H9 (cell line): ENCODE data around the gene CCDC180. TPM values are rescaled to one million over a fixed set of nuclear protein-coding genes. Genes with fewer than 3 reads are reported as not detected.

Experiments used
- DNase-seq: peaks from one replicate; pipeline ENCODE4 v3.0.0-alpha.2; 2017
- H2AFZ ChIP-seq: one replicate; pipeline ENCODE4 v1.6.1; 2013; ENCODE audit warnings: mild to moderate bottlenecking, low read length, control low read depth, moderate library complexity
- H2AK5ac ChIP-seq: 2 replicates; pipeline ENCODE4 v1.6.1; 2013; ENCODE audit warnings: low read length, control low read depth, mixed read lengths; ENCODE audit not compliant: insufficient read length
- H2BK120ac ChIP-seq: one replicate; pipeline ENCODE4 v1.6.1; 2013; ENCODE audit warnings: low read depth, mild to moderate bottlenecking, low read length, control low read depth, inconsistent platforms; ENCODE audit not compliant: poor library complexity, severe bottlenecking
- H2BK12ac ChIP-seq: 2 replicates; pipeline ENCODE4 v1.6.1; 2013; ENCODE audit warnings: low read length, control low read depth, mixed read lengths, low read depth; ENCODE audit not compliant: insufficient read length
- H2BK15ac ChIP-seq: 2 replicates; pipeline ENCODE4 v1.6.1; 2013; ENCODE audit warnings: low read depth, low read length, control low read depth
- H2BK20ac ChIP-seq: one replicate; pipeline ENCODE4 v1.6.1; 2013; ENCODE audit warnings: low read depth, mild to moderate bottlenecking, low read length, control low read depth, inconsistent platforms; ENCODE audit not compliant: poor library complexity, severe bottlenecking
- H2BK5ac ChIP-seq: 2 replicates; pipeline ENCODE4 v1.6.1; 2013; ENCODE audit warnings: low read length, control low read depth, mixed read lengths; ENCODE audit not compliant: insufficient read length
- H3K14ac ChIP-seq: 2 replicates; pipeline ENCODE4 v1.6.1; 2013; ENCODE audit warnings: low read length, control low read depth; ENCODE audit not compliant: insufficient read depth
- H3K18ac ChIP-seq: 2 replicates; pipeline ENCODE4 v1.6.1; 2013; ENCODE audit warnings: low read depth, mild to moderate bottlenecking, mixed read lengths, low read length, control low read depth; ENCODE audit not compliant: insufficient read length
- H3K23ac ChIP-seq: 2 replicates; pipeline ENCODE4 v1.6.1; 2013; ENCODE audit warnings: low read length, control low read depth, mixed read lengths, low read depth; ENCODE audit not compliant: insufficient read length
- H3K23me2 ChIP-seq: 2 replicates; pipeline ENCODE4 v1.6.1; 2013; ENCODE audit warnings: low read depth, mild to moderate bottlenecking, mixed read lengths, low read length, control low read depth; ENCODE audit not compliant: insufficient read length, poor library complexity, severe bottlenecking
- H3K27ac ChIP-seq: 2 replicates; pipeline ENCODE4 v1.5.1; 2013; ENCODE audit warnings: low read length, control low read depth, mixed read lengths, low read depth; ENCODE audit not compliant: insufficient read length
- H3K27me3 ChIP-seq: 2 replicates; pipeline ENCODE4 v1.6.1; 2013; ENCODE audit warnings: low read length, control low read depth, inconsistent platforms; ENCODE audit not compliant: insufficient read depth
- H3K4ac ChIP-seq: 2 replicates; pipeline ENCODE4 v1.6.1; 2013; ENCODE audit warnings: low read depth, mild to moderate bottlenecking, control low read depth, inconsistent platforms, low read length, moderate library complexity
- H3K4me1 ChIP-seq: 2 replicates; pipeline ENCODE4 v1.6.1; 2013; ENCODE audit warnings: low read length, control low read depth, inconsistent platforms; ENCODE audit not compliant: insufficient read depth
- H3K4me2 ChIP-seq: 2 replicates; pipeline ENCODE4 v1.6.1; 2013; ENCODE audit warnings: low read length, control low read depth, mixed read lengths; ENCODE audit not compliant: insufficient read length, insufficient read depth
- H3K56ac ChIP-seq: 2 replicates; pipeline ENCODE4 v1.6.1; 2013; ENCODE audit warnings: low read depth, mild to moderate bottlenecking, mixed read lengths, low read length, control low read depth; ENCODE audit not compliant: insufficient read length
- H3K79me1 ChIP-seq: 2 replicates; pipeline ENCODE4 v1.6.1; 2013; ENCODE audit warnings: low read depth, mild to moderate bottlenecking, moderate library complexity, low read length, control low read depth, inconsistent platforms; ENCODE audit not compliant: insufficient read depth, poor library complexity, severe bottlenecking
- H3K79me2 ChIP-seq: 2 replicates; pipeline ENCODE4 v1.6.1; 2013; ENCODE audit warnings: low read length, control low read depth, inconsistent platforms; ENCODE audit not compliant: insufficient read depth
- H3K9ac ChIP-seq: 2 replicates; pipeline ENCODE4 v1.6.1; 2013; ENCODE audit warnings: low read length, control low read depth, mixed read lengths; ENCODE audit not compliant: insufficient read length; ENCODE audit errors: extremely low read depth
- H3K9me3 ChIP-seq: one replicate; pipeline ENCODE4 v1.6.1; 2013; ENCODE audit warnings: low read depth, low read length, inconsistent platforms; ENCODE audit not compliant: control insufficient read depth
- H3T11ph ChIP-seq: one replicate; pipeline ENCODE4 v1.6.1; 2013; ENCODE audit warnings: mild to moderate bottlenecking, low read length, control low read depth, inconsistent platforms
- H4K20me1 ChIP-seq: one replicate; pipeline ENCODE4 v1.6.1; 2013; ENCODE audit not compliant: control insufficient read depth, insufficient read length, insufficient read depth
- H4K5ac ChIP-seq: 2 replicates; pipeline ENCODE4 v1.6.1; 2013; ENCODE audit warnings: low read depth, mild to moderate bottlenecking, mixed read lengths, low read length, control low read depth; ENCODE audit not compliant: insufficient read length
- H4K8ac ChIP-seq: replicated peaks from 2 replicates; pipeline ENCODE4 v1.6.1; 2013; ENCODE audit warnings: low read length, control low read depth, mixed read lengths, low read depth; ENCODE audit not compliant: insufficient read length
- H4K91ac ChIP-seq: 2 replicates; pipeline ENCODE4 v1.6.1; 2013; ENCODE audit warnings: low read depth, mild to moderate bottlenecking, moderate library complexity, mixed read lengths, low read length, control low read depth; ENCODE audit not compliant: insufficient read length
- H3K27ac Mint-ChIP-seq, 3 experiments: 2 replicates in 2 of 3; 3 replicates in 1 of 3; pipeline ENCODE4 v1.8.0; 2020 to 2021; ENCODE audit warnings: mixed read lengths in 3 of 3, mild to moderate bottlenecking in 1 of 3, moderate library complexity in 1 of 3
- H3K27me3 Mint-ChIP-seq: 2 replicates; pipeline ENCODE4 v1.8.0; 2021; ENCODE audit warnings: low read depth, mild to moderate bottlenecking, moderate library complexity, mixed read lengths
- H3K36me3 Mint-ChIP-seq, 3 experiments: 2 replicates in 2 of 3; 3 replicates in 1 of 3; pipeline ENCODE4 v1.8.0; 2020 to 2021; ENCODE audit warnings: low read depth in 3 of 3, mixed read lengths in 3 of 3; ENCODE audit not compliant: insufficient read depth in 1 of 3
- H3K4me1 Mint-ChIP-seq, 2 experiments: 2 replicates each; pipeline ENCODE4 v1.8.0; 2020; ENCODE audit warnings: mixed read lengths in 2 of 2
- H3K4me3 Mint-ChIP-seq, 2 experiments: 2 replicates in 1 of 2; 3 replicates in 1 of 2; pipeline ENCODE4 v1.8.0; 2020 to 2021; ENCODE audit warnings: mild to moderate bottlenecking in 2 of 2, mixed read lengths in 2 of 2, moderate library complexity in 1 of 2
- H3K9me3 Mint-ChIP-seq, 2 experiments: 2 replicates in 1 of 2; 3 replicates in 1 of 2; pipeline ENCODE4 v1.8.0; 2020; ENCODE audit warnings: mild to moderate bottlenecking in 2 of 2, mixed read lengths in 2 of 2, moderate library complexity in 1 of 2
- CTCF ChIP-seq: fragments of 200-600 bp; sonication (generic); conservative IDR thresholded peaks from 3 replicates; pipeline ENCODE4 v1.8.0; 2021; ENCODE audit warnings: antibody characterized with exemption, mild to moderate bottlenecking
- WGBS: extraction: QIAGEN DNeasy Blood & Tissue Kit; methylation state at CpG from one replicate; pipeline ENCODE4 v1.1.7; 2013; ENCODE audit warnings: missing lambda C conversion rate, low lambda C conversion rate, mixed read lengths; ENCODE audit not compliant: insufficient read length; ENCODE audit errors: extremely low coverage; 5-methylcytosine and 5-hydroxymethylcytosine counted together
- total RNA-seq: library from RNA; stranded (reverse); gene quantifications from 2 replicates; pipeline ENCODE4 v1.2.1, GENCODE V29; 2021

CCDC180 gene
- total RNA-seq, 1 experiment from 2014 or later, result 5.9 TPM

DNA sequence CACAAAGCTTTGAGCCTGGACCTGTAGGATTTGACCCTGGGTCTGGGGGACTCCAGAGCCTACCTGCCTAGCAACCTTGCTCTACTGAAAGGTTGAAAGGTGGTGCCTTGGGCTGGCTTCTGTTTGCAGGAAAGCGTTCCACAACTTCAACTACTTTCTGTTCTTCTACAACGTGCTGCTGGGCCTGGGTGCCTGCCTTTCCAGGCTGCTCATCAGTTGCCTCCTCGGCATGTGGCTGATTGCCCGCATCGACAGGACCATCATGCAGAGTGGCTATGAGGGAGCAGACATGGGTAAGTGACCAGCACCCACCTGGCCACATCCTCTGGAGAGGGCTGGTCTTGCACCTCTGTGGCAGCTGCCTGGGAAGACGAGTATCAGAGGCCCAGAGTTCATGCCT is 13.6 kb upstream of the CCDC180 start:
- Histone ChIP-seq H2AK5ac (no peak overlapping the region), H4K5ac (no peak overlapping the region), H3K23ac (no peak overlapping the region), H3K23me2 (no peaks in the 10 kb centered on the region), H3K14ac (no peak overlapping the region), H3K9me3 (no peaks in the 10 kb centered on the region), H3K79me2 (no peaks in the 10 kb centered on the region), H4K91ac (no peak overlapping the region), H2BK5ac (no peak overlapping the region), H3K27me3 (no peaks in the 10 kb centered on the region), H2BK12ac (no peak overlapping the region), H2BK120ac (no peak overlapping the region), H3T11ph (no peak overlapping the region), H4K8ac (no peak overlapping the region), H3K18ac (no peak overlapping the region), H3K4ac (no peak overlapping the region), H3K56ac (no peak overlapping the region), H2BK15ac (no peak overlapping the region), H3K9ac (no peak overlapping the region), H2BK20ac (no peak overlapping the region), H3K79me1 (no peaks in the 10 kb centered on the region), H2AFZ (no peak overlapping the region), H3K4me1 (peaks cover 2% of the 10 kb centered on the region; the same call in 1 of the 2 replicates), H4K20me1 (no peaks in the 10 kb centered on the region), H3K27ac (no peak overlapping the region), H3K4me2 (no peak overlapping the region)
- H3K27me3 Mint-ChIP-seq, result peaks cover 1% of the 10 kb centered on the region; the same call in 1 of the 2 replicates
- H3K9me3 Mint-ChIP-seq, result peaks cover 16 to 21% of the 10 kb centered on the region in 2 experiments
- peaks cover 40 to 57% (median 54%) of the 10 kb centered on the region in 3 experiments for H3K36me3 Mint-ChIP-seq
- DNase-seq, result no peak
- H3K4me1 Mint-ChIP-seq, result peaks cover 3 to 12% of the 10 kb centered on the region in 2 experiments; a peak in 2 of 4 replicates
- no peak overlapping the region for H3K4me3 Mint-ChIP-seq
- TF ChIP-seq CTCF, result no peak
- WGBS, result no CpG with 5 or more reads among the region's 6 CpGs
- H3K27ac Mint-ChIP-seq, result no peak overlapping the region
